GM19463 (cell line): ENCODE data around the gene TSNAX.

Experiments used
- ATAC-seq: cut with Tn5 transposase; IDR thresholded peaks from one replicate; pipeline ENCODE4 v1.9.1; 2021; ENCODE audit warnings: mild to moderate bottlenecking, moderate library complexity; ENCODE audit not compliant: unreplicated experiment

The TSNAX gene

GRCh38 chr1:231597971-231598370 lies 69.5 kb downstream of the TSNAX start:
- ATAC-seq = no peak

DNA sequence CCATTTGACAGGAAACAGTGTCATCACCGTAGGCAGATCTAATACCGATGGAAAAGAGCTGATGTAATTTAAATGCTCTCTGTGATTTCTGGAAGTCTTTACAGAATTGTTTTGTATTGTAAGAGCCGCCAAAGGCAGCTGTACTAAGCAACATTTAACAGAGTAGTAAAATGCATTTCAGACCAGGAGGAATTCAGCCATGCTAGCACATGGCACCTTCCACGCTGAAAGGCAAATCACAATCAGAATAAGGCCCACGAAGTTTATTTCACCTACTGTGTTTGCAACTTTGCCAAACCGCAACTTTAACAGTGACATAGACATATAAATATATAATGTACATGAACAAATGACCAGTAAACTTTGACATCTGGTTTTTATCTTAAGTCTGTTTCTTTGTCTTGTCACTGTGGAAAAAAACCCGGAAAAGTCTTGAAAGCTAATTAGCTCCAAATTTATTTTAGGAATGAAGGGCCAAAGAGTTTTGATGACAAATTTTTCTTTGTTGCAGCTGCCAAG lies 72.0 kb downstream of the TSNAX start:
- ATAC-seq = no peak

GRCh38 chr1:231601824-231602672 lies 73.6 kb downstream of the TSNAX start:
- ATAC-seq = no peak

DNA sequence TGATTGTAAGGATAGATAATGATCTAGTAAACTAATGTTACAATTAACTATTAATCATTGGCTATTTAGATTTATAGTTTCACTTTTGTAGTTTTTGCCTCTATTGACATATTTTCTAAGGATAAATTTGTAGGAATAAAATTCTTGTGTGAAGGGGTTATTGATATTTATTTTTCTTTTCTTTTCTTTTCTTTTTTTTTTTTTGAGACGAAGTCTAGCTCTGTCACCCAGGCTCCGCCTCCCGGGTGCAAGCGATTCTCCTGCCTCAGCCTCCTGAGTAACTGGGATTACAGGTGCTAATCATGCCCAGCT lies 74.2 kb downstream of the TSNAX start:
- no peak for ATAC-seq

GRCh38 chr1:231603598-231604275 lies 75.3 kb downstream of the TSNAX start:
- no peak for ATAC-seq

DNA sequence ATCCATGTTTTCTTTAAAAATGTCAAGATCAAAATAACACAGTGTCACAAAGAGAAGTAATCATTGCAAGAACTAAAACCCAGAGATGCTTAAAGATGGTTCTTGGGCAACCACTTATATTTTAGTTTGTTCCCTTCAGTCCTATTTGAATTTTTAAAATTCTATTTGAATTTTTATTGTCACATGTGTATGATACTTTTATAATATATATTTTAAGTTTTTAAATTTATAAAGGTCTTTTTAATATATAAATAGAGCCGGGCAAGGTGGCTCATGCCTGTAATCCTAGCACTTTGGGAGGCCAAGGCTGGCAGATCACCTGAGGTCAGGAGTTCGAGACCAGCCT lies 75.8 kb downstream of the TSNAX start:
- no peak for ATAC-seq

DNA sequence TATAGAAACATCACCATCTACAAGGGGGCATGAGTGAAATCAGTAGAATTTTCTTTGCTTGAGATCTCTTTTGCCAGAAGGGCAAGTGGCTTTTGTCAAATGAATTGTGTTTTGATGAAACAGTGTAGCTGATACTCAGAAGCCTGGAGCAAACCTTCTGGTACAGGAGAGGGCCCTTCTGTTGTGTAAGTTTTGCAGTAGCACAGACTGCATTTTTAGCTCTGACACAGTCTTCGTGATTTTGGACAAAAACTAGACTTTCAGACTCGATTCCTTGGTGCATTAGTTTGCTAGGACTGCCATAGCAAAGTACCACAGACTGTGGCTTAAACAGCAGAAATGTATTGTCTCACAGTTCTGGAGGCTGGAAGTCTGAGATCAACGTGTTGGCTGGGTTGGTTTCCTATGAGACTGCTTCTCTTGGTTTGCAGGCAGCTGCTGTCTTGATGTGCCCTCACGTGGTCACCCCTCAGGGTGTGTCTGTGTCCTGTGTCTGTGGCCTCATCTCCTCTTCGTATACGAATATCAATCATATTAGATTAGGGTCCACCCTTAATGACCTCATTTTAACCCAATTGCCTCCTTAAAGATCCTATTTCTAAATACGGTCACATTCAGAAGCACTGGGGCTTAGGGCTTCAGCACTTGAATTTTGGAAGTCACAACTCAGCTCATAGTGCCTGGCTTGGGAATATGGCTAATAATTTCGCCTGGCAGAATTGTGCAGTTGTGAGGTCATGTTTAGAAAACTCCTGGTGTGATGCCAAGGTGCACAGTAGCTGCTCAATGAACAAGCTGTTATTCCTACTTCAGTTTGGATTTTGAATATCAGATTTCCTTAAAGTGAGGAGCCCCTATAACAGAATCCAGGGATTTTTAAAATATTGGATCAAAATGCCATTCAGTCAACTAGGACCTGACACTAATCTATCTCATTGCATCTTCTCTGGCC lies 77.0 kb downstream of the TSNAX start:
- no peak for ATAC-seq

GRCh38 chr1:231606712-231607111 lies 78.2 kb downstream of the TSNAX start:
- ATAC-seq = no peak

- no peak for ATAC-seq
Measured at GRCh38 chr1:231610388-231610787, 81.9 kb downstream of the TSNAX start.

GRCh38 chr1:231611111-231611510 lies 82.6 kb downstream of the TSNAX start:
- no peak for ATAC-seq

DNA sequence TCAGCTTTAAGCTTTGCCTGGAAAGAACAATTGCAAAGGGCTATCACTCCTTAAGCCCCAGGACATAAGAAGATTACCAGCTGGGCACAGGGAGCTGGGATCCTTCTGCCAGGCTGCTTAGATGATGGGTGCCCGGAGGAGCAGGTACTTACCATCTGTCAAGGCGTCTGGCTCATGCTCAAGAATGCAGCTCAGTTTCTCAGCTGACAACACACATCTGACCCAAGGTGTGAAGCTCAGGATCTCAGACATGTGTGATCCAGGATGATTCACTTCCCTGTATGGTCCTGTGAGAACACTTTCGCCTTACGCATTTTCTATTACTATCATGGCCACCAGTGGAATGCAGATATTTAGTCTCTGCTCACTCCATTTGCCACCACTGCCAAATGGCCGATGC lies 83.4 kb downstream of the TSNAX start:
- ATAC-seq = no peak

GRCh38 chr1:231612393-231613089 lies 84.1 kb downstream of the TSNAX start:
- ATAC-seq = peak; percentile 98

DNA sequence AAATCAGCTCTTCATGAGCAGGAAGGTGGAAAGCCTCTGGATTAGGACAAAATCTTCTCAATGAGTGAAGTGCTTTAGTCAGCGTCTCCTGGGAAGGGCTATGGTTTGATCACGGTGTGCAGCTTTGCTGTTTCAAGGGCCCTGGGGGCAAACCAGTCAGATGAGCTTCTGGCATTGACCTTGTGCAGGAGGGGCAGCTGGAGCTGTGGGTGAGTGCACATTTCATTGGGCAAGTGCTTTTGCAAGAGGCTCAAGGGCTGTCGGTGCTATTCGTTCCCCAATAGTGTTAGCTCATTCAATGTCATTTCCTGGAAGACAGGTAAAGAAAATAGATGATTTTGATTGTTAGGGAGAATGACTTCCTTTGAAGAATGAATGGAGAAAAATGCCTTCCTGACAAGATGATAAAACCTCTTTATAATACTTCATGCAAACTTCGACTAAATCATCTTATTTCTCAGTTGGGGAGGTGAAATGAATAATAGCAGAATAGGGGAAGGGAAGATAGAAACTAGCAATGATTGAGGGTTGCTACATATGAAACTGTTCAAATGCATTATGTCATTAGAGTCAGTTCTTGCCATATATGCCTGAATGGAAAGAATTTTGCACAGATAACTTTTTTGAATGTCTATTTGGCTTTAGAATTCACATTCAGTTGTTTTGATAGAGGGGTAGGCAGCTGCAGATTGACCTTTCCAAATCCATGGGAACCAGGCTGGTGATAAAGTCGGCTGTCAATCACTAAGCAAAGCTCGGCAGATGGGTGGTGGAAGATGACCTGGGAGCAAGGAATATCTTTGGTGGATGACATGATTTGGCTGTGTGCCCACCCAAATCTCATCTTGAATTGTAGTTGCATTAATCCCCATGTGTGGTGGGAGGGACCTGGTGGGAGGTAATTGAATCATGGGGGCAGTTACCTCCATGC lies 85.2 kb downstream of the TSNAX start:
- ATAC-seq = no peak
